HEK293T (cell line): ENCODE measurements around the gene SH3GL2.

ENCODE experiments used
- ARNT ChIP-seq: fragments of 450-650 bp; IDR thresholded peaks from 2 replicates; pipeline ENCODE4 v1.6.1; 2017; ENCODE audit warnings: mild to moderate bottlenecking
- CTBP1 ChIP-seq: fragments of 450-650 bp; IDR thresholded peaks from 2 replicates; pipeline ENCODE4 v1.6.1; 2016; ENCODE audit warnings: borderline replicate concordance
- ELF4 ChIP-seq: fragments of 450-650 bp; IDR thresholded peaks from 2 replicates; pipeline ENCODE4 v1.6.1; 2017; ENCODE audit warnings: antibody characterized with exemption
- FOXA1 ChIP-seq: fragments of 450-650 bp; IDR thresholded peaks from 2 replicates; pipeline ENCODE4 v1.6.1; 2016; ENCODE audit warnings: mild to moderate bottlenecking
- FOXM1 ChIP-seq: fragments of 450-650 bp; IDR thresholded peaks from 2 replicates; pipeline ENCODE4 v1.6.1; 2017; ENCODE audit warnings: mild to moderate bottlenecking, borderline replicate concordance
- HDGF ChIP-seq: fragments of 450-650 bp; IDR thresholded peaks from 2 replicates; pipeline ENCODE4 v1.6.1; 2017; ENCODE audit warnings: antibody characterized with exemption, borderline replicate concordance
- L3MBTL2 ChIP-seq: fragments of 450-650 bp; conservative IDR thresholded peaks from 2 replicates; pipeline ENCODE4 v1.6.1; 2016; ENCODE audit warnings: mild to moderate bottlenecking
- LEF1 ChIP-seq: fragments of 450-650 bp; IDR thresholded peaks from 2 replicates; pipeline ENCODE4 v1.6.1; 2017; ENCODE audit warnings: mild to moderate bottlenecking, borderline replicate concordance
- SP1 ChIP-seq: fragments of 450-650 bp; IDR thresholded peaks from 2 replicates; pipeline ENCODE4 v1.6.1; 2017
- SUZ12 ChIP-seq: fragments of 450-650 bp; IDR thresholded peaks from 2 replicates; pipeline ENCODE4 v1.6.1; 2016; ENCODE audit warnings: mild to moderate bottlenecking
- TARDBP ChIP-seq: fragments of 450-650 bp; IDR thresholded peaks from 2 replicates; pipeline ENCODE4 v1.6.1; 2016
- ZNF384 ChIP-seq: fragments of 450-650 bp; IDR thresholded peaks from 2 replicates; pipeline ENCODE4 v1.6.1; 2016
- TF ChIP-seq, protein P1 (sequence below): fragments of 450-650 bp; IDR thresholded peaks from 2 replicates; pipeline ENCODE4 v1.6.1; 2016

DNA sequence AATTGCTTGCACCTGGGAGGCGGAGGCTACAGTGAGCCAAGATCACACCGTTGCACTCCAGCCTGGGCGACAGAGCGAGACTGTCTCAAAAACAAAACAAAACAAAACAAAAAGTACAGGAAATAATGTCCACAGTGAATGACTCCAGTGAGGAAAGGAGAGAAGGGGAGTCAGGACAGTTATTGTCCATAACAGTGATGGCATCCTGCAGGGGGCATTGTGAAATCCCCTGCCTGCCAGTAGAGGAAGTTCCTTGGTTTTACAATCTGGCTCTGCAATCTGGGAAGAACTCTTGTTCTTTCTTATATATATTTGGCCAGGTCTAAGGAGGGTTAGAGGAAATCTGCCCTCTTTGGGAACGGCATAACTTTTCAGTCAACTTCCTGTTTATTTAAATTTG lies 8.2 kb downstream of the SH3GL2 start:
- no peak for TF ChIP-seq SUZ12
- TF ChIP-seq, protein P1, sequence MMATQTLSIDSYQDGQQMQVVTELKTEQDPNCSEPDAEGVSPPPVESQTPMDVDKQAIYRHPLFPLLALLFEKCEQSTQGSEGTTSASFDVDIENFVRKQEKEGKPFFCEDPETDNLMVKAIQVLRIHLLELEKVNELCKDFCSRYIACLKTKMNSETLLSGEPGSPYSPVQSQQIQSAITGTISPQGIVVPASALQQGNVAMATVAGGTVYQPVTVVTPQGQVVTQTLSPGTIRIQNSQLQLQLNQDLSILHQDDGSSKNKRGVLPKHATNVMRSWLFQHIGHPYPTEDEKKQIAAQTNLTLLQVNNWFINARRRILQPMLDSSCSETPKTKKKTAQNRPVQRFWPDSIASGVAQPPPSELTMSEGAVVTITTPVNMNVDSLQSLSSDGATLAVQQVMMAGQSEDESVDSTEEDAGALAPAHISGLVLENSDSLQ: no peak
- no peak for TF ChIP-seq ZNF384
- no peak for TF ChIP-seq ELF4
- no peak for TF ChIP-seq SP1
- TF ChIP-seq ARNT: no peak
- no peak for TF ChIP-seq CTBP1
- no peak for TF ChIP-seq TARDBP
- no peak for TF ChIP-seq LEF1
- TF ChIP-seq FOXA1: no peak
- TF ChIP-seq HDGF: no peak
- no peak for TF ChIP-seq L3MBTL2
- no peak for TF ChIP-seq FOXM1
